Activated naive CD8-positive, alpha-beta T cell (primary cell): Measurements from ENCODE around the gene FARP1.

ENCODE experiments used
- H3K27ac Mint-ChIP-seq: one replicate; pipeline ENCODE4 v1.8.0; 2021; ENCODE audit warnings: mixed read lengths
- H3K27me3 Mint-ChIP-seq: one replicate; pipeline ENCODE4 v1.8.0; 2021; ENCODE audit warnings: mixed read lengths
- H3K36me3 Mint-ChIP-seq: one replicate; pipeline ENCODE4 v1.8.0; 2021; ENCODE audit warnings: mixed read lengths
- H3K4me1 Mint-ChIP-seq: one replicate; pipeline ENCODE4 v1.8.0; 2021; ENCODE audit warnings: low read depth, mixed read lengths
- H3K4me3 Mint-ChIP-seq: one replicate; pipeline ENCODE4 v1.8.0; 2021; ENCODE audit warnings: mild to moderate bottlenecking, mixed read lengths
- H3K9me3 Mint-ChIP-seq: one replicate; pipeline ENCODE4 v1.8.0; 2021; ENCODE audit warnings: low read depth, mixed read lengths

FARP1 gene

GRCh38 chr13:98347756-98348155 lies 204.9 kb downstream of the FARP1 start:
- H3K9me3 Mint-ChIP-seq: no peaks in the 10 kb centered on the region
- no peaks in the 10 kb centered on the region for H3K36me3 Mint-ChIP-seq
- H3K4me3 Mint-ChIP-seq: no peak overlapping the region
- H3K4me1 Mint-ChIP-seq: no peaks in the 10 kb centered on the region
- peaks cover 2% of the 10 kb centered on the region for H3K27me3 Mint-ChIP-seq
- H3K27ac Mint-ChIP-seq: no peak overlapping the region

- Mint-ChIP-seq H3K27me3 (no peaks in the 10 kb centered on the region), H3K9me3 (no peaks in the 10 kb centered on the region), H3K4me3 (no peak overlapping the region), H3K36me3 (no peaks in the 10 kb centered on the region), H3K27ac (no peak overlapping the region), H3K4me1 (no peaks in the 10 kb centered on the region)
These were observed 205.7 kb downstream of the FARP1 start for GRCh38 chr13:98348466-98349200.

- Mint-ChIP-seq H3K9me3 (no peaks in the 10 kb centered on the region), H3K4me3 (no peak overlapping the region), H3K27me3 (no peaks in the 10 kb centered on the region), H3K36me3 (no peaks in the 10 kb centered on the region), H3K27ac (no peak overlapping the region), H3K4me1 (no peaks in the 10 kb centered on the region)
These were observed 206.9 kb downstream of the FARP1 start for GRCh38 chr13:98349731-98350305.

GRCh38 chr13:98350746-98351330 lies 207.9 kb downstream of the FARP1 start:
- no peaks in the 10 kb centered on the region for H3K4me1 Mint-ChIP-seq
- H3K27me3 Mint-ChIP-seq: no peaks in the 10 kb centered on the region
- H3K27ac Mint-ChIP-seq: no peak overlapping the region
- H3K9me3 Mint-ChIP-seq: no peaks in the 10 kb centered on the region
- H3K36me3 Mint-ChIP-seq: no peaks in the 10 kb centered on the region
- H3K4me3 Mint-ChIP-seq: no peak overlapping the region

GRCh38 chr13:98351636-98352035 lies 208.7 kb downstream of the FARP1 start:
- no peaks in the 10 kb centered on the region for H3K9me3 Mint-ChIP-seq
- no peaks in the 10 kb centered on the region for H3K36me3 Mint-ChIP-seq
- H3K4me1 Mint-ChIP-seq: no peaks in the 10 kb centered on the region
- no peak overlapping the region for H3K4me3 Mint-ChIP-seq
- H3K27me3 Mint-ChIP-seq: no peaks in the 10 kb centered on the region
- no peak overlapping the region for H3K27ac Mint-ChIP-seq

- Mint-ChIP-seq H3K27ac (no peak overlapping the region), H3K9me3 (no peaks in the 10 kb centered on the region), H3K4me3 (no peak overlapping the region), H3K27me3 (no peaks in the 10 kb centered on the region), H3K36me3 (no peaks in the 10 kb centered on the region), H3K4me1 (no peaks in the 10 kb centered on the region)
These were observed 209.3 kb downstream of the FARP1 start for GRCh38 chr13:98352226-98352625.

- Mint-ChIP-seq H3K27me3 (no peaks in the 10 kb centered on the region), H3K27ac (no peak overlapping the region), H3K36me3 (no peaks in the 10 kb centered on the region), H3K4me3 (no peak overlapping the region), H3K9me3 (no peaks in the 10 kb centered on the region), H3K4me1 (no peaks in the 10 kb centered on the region)
These were observed 210.9 kb downstream of the FARP1 start for GRCh38 chr13:98353750-98354149.

GRCh38 chr13:98358937-98359336 lies 216.0 kb downstream of the FARP1 start:
- no peaks in the 10 kb centered on the region for H3K9me3 Mint-ChIP-seq
- no peaks in the 10 kb centered on the region for H3K27me3 Mint-ChIP-seq
- no peak overlapping the region for H3K4me3 Mint-ChIP-seq
- H3K27ac Mint-ChIP-seq: no peak overlapping the region
- no peaks in the 10 kb centered on the region for H3K36me3 Mint-ChIP-seq
- H3K4me1 Mint-ChIP-seq: no peaks in the 10 kb centered on the region

- Mint-ChIP-seq H3K9me3 (no peaks in the 10 kb centered on the region), H3K27ac (no peak overlapping the region), H3K36me3 (no peaks in the 10 kb centered on the region), H3K4me3 (no peak overlapping the region), H3K4me1 (no peaks in the 10 kb centered on the region), H3K27me3 (no peaks in the 10 kb centered on the region)
These were observed 217.7 kb downstream of the FARP1 start for GRCh38 chr13:98360545-98360944.

- Mint-ChIP-seq H3K27me3 (no peaks in the 10 kb centered on the region), H3K27ac (no peak overlapping the region), H3K9me3 (no peaks in the 10 kb centered on the region), H3K36me3 (no peaks in the 10 kb centered on the region), H3K4me3 (no peak overlapping the region), H3K4me1 (no peaks in the 10 kb centered on the region)
These were observed 220.4 kb downstream of the FARP1 start for GRCh38 chr13:98363326-98363725.

- H3K9me3 Mint-ChIP-seq: no peaks in the 10 kb centered on the region
- H3K27me3 Mint-ChIP-seq: no peaks in the 10 kb centered on the region
- no peak overlapping the region for H3K27ac Mint-ChIP-seq
- H3K36me3 Mint-ChIP-seq: no peaks in the 10 kb centered on the region
- H3K4me3 Mint-ChIP-seq: no peak overlapping the region
- no peaks in the 10 kb centered on the region for H3K4me1 Mint-ChIP-seq
These were observed 221.3 kb downstream of the FARP1 start for GRCh38 chr13:98364179-98364578.

GRCh38 chr13:98364647-98365046 lies 221.8 kb downstream of the FARP1 start:
- Mint-ChIP-seq H3K4me3 (no peak overlapping the region), H3K9me3 (no peaks in the 10 kb centered on the region), H3K27me3 (peaks cover under 1% of the 10 kb centered on the region), H3K4me1 (no peaks in the 10 kb centered on the region), H3K36me3 (no peaks in the 10 kb centered on the region), H3K27ac (no peak overlapping the region)

- no peak overlapping the region for H3K27ac Mint-ChIP-seq
- H3K27me3 Mint-ChIP-seq: peaks cover 6% of the 10 kb centered on the region
- no peaks in the 10 kb centered on the region for H3K9me3 Mint-ChIP-seq
- no peak overlapping the region for H3K4me3 Mint-ChIP-seq
- no peaks in the 10 kb centered on the region for H3K36me3 Mint-ChIP-seq
- no peaks in the 10 kb centered on the region for H3K4me1 Mint-ChIP-seq
These were observed 222.4 kb downstream of the FARP1 start for GRCh38 chr13:98365302-98365701.

GRCh38 chr13:98366010-98366409 lies 223.1 kb downstream of the FARP1 start:
- Mint-ChIP-seq H3K36me3 (no peaks in the 10 kb centered on the region), H3K9me3 (no peaks in the 10 kb centered on the region)

GRCh38 chr13:98366443-98366842 lies 223.5 kb downstream of the FARP1 start:
- no peak overlapping the region for H3K4me3 Mint-ChIP-seq

More at GRCh38 chr13:98366010-98366409, 223.1 kb downstream of the FARP1 start:
- Mint-ChIP-seq H3K4me1 (no peaks in the 10 kb centered on the region), H3K27ac (no peak overlapping the region), H3K27me3 (peaks cover 7% of the 10 kb centered on the region), H3K4me3 (no peak overlapping the region)

More at GRCh38 chr13:98366443-98366842, 223.5 kb downstream of the FARP1 start:
- Mint-ChIP-seq H3K4me1 (no peaks in the 10 kb centered on the region), H3K9me3 (no peaks in the 10 kb centered on the region), H3K27ac (no peak overlapping the region), H3K36me3 (no peaks in the 10 kb centered on the region), H3K27me3 (peaks cover 10% of the 10 kb centered on the region)
